Stimulated activated CD4-positive, alpha-beta T cell treated with anti-CD3 and anti-CD28 coated beads, Interleukin-12 subunit alpha, Interleukin-12 subunit beta, amount 100 ng/mL, for 24 hours (primary cell): Measurements from ENCODE around the gene DHRSX.
"Not testable (repeated sequence)": the region's sequence is repeated elsewhere in the genome, so short reads cannot be mapped to it uniquely, and the experiment has no call there.

Experiments
- DNase-seq, 2 experiments: peaks; one replicate each; pipeline ENCODE4 v3.0.0-alpha.2; 2020; ENCODE audit warnings: low read depth in 2 of 2

The DHRSX gene

GRCh38 chrX:2456091-2456490 lies 44.7 kb downstream of the DHRSX start:
- DNase-seq, result not testable (repeated sequence)

- not testable (repeated sequence) for DNase-seq
Observed at GRCh38 chrX:2454620-2455019, 46.2 kb downstream of the DHRSX start.

- no peak for DNase-seq
Observed at GRCh38 chrX:2452799-2453198, 48.0 kb downstream of the DHRSX start.

- no peak for DNase-seq
Observed at GRCh38 chrX:2452317-2452784, 48.4 kb downstream of the DHRSX start.

GRCh38 chrX:2451501-2452316 lies 49.1 kb downstream of the DHRSX start:
- no peak for DNase-seq

- no peak for DNase-seq
Observed at GRCh38 chrX:2450681-2451080, 50.1 kb downstream of the DHRSX start.

GRCh38 chrX:2449135-2449886 lies 51.5 kb downstream of the DHRSX start:
- no peak for DNase-seq

GRCh38 chrX:2447484-2447883 lies 53.3 kb downstream of the DHRSX start:
- no peak for DNase-seq

GRCh38 chrX:2446815-2447214 lies 54.0 kb downstream of the DHRSX start:
- no peak for DNase-seq

GRCh38 chrX:2445662-2446623 lies 54.8 kb downstream of the DHRSX start:
- no peak for DNase-seq

- no peak for DNase-seq
Observed at GRCh38 chrX:2442694-2443093, 58.1 kb downstream of the DHRSX start.

GRCh38 chrX:2441466-2441865 lies 59.3 kb downstream of the DHRSX start:
- no peak for DNase-seq

- no peak for DNase-seq
Observed at GRCh38 chrX:2439613-2440012, 61.2 kb downstream of the DHRSX start.

GRCh38 chrX:2435465-2435864 lies 65.3 kb downstream of the DHRSX start:
- no peak for DNase-seq

GRCh38 chrX:2434270-2435163 lies 66.3 kb downstream of the DHRSX start:
- DNase-seq, result no peak

GRCh38 chrX:2432298-2432863 lies 68.4 kb downstream of the DHRSX start:
- no peak for DNase-seq

GRCh38 chrX:2430265-2430825 lies 70.4 kb downstream of the DHRSX start:
- no peak for DNase-seq

- no peak for DNase-seq
Observed at GRCh38 chrX:2427737-2428136, 73.0 kb downstream of the DHRSX start.

- DNase-seq, result no peak
Observed at GRCh38 chrX:2427147-2427546, 73.6 kb downstream of the DHRSX start.

GRCh38 chrX:2426289-2426882 lies 74.4 kb downstream of the DHRSX start:
- no peak for DNase-seq
